GM12872 (cell line): ENCODE results near the gene CCDC187.

ENCODE experiments used
- TF ChIP-seq, protein P1 (sequence below): IDR thresholded peaks from 3 replicates; pipeline ENCODE4 v1.5.1; 2011; ENCODE audit warnings: low read depth, mild to moderate bottlenecking, low read length, moderate library complexity; ENCODE audit not compliant: insufficient read depth

The CCDC187 gene

DNA sequence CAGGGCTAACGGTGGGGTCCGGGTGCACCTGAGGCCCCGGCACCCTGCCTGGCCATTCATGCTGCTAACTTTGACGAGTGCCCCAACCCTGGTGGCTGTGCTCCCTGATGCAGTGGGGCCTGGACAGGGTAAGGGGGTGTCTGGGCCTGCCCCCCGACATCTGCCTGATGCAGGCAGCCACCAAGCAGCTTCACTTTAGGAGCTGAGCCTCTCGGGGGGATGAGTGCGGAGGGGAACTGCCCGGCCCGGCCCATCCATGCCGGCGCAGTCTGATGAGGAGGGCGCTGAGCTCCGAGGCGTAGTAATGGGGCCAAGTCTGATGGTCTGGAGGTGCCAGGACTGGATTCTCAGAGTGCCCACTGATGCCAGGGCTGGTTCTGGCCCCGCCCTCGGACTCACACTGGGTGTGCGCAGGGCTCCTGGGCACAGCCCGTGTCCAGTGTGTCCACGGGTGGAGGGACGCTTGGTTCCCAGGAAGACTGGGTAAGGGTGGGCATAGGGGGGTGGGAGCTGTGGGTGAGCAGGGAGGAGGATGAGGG lies 43.1 kb upstream of the CCDC187 start:
- TF ChIP-seq, protein P1, sequence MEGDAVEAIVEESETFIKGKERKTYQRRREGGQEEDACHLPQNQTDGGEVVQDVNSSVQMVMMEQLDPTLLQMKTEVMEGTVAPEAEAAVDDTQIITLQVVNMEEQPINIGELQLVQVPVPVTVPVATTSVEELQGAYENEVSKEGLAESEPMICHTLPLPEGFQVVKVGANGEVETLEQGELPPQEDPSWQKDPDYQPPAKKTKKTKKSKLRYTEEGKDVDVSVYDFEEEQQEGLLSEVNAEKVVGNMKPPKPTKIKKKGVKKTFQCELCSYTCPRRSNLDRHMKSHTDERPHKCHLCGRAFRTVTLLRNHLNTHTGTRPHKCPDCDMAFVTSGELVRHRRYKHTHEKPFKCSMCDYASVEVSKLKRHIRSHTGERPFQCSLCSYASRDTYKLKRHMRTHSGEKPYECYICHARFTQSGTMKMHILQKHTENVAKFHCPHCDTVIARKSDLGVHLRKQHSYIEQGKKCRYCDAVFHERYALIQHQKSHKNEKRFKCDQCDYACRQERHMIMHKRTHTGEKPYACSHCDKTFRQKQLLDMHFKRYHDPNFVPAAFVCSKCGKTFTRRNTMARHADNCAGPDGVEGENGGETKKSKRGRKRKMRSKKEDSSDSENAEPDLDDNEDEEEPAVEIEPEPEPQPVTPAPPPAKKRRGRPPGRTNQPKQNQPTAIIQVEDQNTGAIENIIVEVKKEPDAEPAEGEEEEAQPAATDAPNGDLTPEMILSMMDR: no peak

- TF ChIP-seq, protein P1: no peak
Observed at GRCh38 chr9:136346157-136346481, 42.2 kb upstream of the CCDC187 start.

DNA sequence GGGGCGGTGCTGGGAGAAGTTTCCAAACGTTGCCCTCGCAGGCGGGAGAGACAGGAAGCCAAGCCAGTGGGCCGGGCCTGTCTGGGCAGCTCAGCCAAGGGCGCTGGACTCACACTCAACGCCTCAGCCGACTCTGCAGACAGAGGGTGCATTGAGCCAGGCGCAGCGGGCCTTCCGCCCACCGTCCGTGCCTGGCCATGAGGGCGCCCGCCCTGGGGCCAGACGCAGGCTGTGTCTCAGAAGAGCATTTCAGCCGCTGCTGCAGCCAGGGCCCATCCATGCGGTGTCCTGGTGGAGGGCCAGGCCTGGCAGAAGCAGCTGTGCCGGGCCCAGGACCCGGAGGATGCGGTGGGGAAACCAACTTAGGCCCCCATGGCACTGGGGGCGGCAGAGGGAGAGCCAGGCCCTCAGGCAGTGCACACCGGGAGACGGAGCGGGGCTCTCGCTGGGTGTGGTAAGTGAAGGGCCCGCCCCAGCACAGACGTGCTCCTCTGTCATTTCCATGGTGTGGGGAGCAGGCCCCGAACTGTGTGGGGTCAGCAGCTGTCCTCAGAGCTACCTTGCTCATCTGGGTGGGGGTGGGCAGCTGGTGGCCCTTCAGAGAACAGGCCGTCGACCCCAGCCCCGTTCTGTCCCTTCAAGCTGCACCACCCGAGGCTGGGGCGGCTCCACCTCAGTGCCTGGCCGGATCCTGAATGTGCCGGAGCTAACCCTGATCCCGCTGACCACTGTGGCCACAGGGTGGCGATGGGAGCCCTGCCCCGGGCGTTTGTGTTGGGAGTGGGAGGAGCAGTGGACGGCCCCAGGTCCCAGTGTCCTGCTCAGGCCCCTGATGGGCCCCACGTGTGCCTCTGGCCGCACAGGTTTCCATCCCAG lies 41.6 kb upstream of the CCDC187 start:
- TF ChIP-seq, protein P1: no peak

GRCh38 chr9:136344544-136345280 lies 40.8 kb upstream of the CCDC187 start:
- TF ChIP-seq, protein P1: no peak

DNA sequence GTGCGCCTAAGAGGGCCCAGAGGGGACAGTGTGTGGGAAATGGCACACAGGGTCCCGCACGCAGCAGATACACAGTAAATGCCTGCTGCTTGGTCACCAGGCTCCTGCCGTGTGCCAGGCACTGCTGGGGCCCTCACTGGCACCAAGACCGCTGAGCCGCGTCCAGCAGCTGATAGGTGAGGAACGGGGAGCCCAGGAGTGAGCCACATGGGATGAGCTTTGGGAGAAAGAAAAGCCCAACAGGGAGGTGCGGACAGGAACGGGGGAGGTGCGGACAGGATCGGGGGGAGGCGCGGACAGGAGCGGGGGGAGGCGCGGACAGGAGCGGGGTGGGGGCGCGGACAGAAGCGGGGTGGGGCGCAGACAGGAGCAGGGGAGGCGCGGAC lies 40.0 kb upstream of the CCDC187 start:
- TF ChIP-seq, protein P1: no peak

- TF ChIP-seq, protein P1: no peak
Observed at GRCh38 chr9:136343121-136343883, 39.4 kb upstream of the CCDC187 start.
